Mammary epithelial cell (primary cell): ENCODE data around the gene GPR78.

Experiments
- EZH2 ChIP-seq: IDR thresholded peaks from 2 replicates; pipeline ENCODE4 v1.6.1; 2012; ENCODE audit warnings: low read length, inconsistent platforms, borderline replicate concordance
- TF ChIP-seq, protein P1 (sequence below), 2 donors: IDR thresholded peaks in 1 of 2; conservative IDR thresholded peaks in 1 of 2; 2 replicates each; pipeline ENCODE4 v1.5.1; 2011 to 2012; ENCODE audit warnings: inconsistent platforms in 2 of 2, low read length in 2 of 2, mild to moderate bottlenecking in 2 of 2, control low read depth in 1 of 2, low read depth in 1 of 2; ENCODE audit not compliant: insufficient read depth in 1 of 2; ENCODE audit errors: extremely low read depth in 1 of 2

- TF ChIP-seq, protein P1, sequence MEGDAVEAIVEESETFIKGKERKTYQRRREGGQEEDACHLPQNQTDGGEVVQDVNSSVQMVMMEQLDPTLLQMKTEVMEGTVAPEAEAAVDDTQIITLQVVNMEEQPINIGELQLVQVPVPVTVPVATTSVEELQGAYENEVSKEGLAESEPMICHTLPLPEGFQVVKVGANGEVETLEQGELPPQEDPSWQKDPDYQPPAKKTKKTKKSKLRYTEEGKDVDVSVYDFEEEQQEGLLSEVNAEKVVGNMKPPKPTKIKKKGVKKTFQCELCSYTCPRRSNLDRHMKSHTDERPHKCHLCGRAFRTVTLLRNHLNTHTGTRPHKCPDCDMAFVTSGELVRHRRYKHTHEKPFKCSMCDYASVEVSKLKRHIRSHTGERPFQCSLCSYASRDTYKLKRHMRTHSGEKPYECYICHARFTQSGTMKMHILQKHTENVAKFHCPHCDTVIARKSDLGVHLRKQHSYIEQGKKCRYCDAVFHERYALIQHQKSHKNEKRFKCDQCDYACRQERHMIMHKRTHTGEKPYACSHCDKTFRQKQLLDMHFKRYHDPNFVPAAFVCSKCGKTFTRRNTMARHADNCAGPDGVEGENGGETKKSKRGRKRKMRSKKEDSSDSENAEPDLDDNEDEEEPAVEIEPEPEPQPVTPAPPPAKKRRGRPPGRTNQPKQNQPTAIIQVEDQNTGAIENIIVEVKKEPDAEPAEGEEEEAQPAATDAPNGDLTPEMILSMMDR (conservative IDR thresholded peaks at IDR 0.05 in 1 of 2, IDR thresholded peaks at IDR 0.05 in 1 of 2; ENCODE audit: extremely low read depth in 1 of 2, insufficient read depth in 1 of 2, low read depth in 1 of 2, low read length in 2 of 2), result no peak
- no peak for TF ChIP-seq EZH2
Measured at GRCh38 chr4:8573266-8573665, 6.9 kb upstream of the GPR78 start.
